HCT116 (cell line): ENCODE results near the gene TMEM54. TPM values are rescaled to one million over a fixed set of nuclear protein-coding genes. Genes with fewer than 3 reads are reported as not detected.

Source experiments
- ATAC-seq: fragments of 200-7000 bp; cut with Tn5 transposase; 2 replicates; pipeline ENCODE4 v1.9.1; 2020; ENCODE audit warnings: mild to moderate bottlenecking, moderate library complexity
- BruUV-seq: library from RNA; stranded (reverse); fragments of 400-500 nt; replicated peaks from 2 replicates; lab custom pipeline; 2021; lab: Mats Ljungman, UMichigan
- CTCF ChIA-PET: fragments of 300-600 bp; sonication (Branson Sonifier 250); formaldehyde crosslinking; loops from one replicate; lab custom pipeline; 2021; ENCODE audit warnings: antibody characterized with exemption; lab: Charles Lee
- POLR2A ChIA-PET: fragments of 300-600, 350-600 bp; sonication (Branson Sonifier 250); formaldehyde crosslinking; loops from one replicate; lab custom pipeline; 2021; ENCODE audit warnings: antibody characterized with exemption; lab: Charles Lee
- RAD21 ChIA-PET, 2 experiments: fragments of 300-600 bp; sonication (Branson Sonifier 250); formaldehyde crosslinking; loops; one replicate each; lab custom pipeline; 2023; ENCODE audit warnings: low total read pairs in 2 of 2; ENCODE audit not compliant: uncharacterized antibody in 2 of 2, unreplicated experiment in 2 of 2, low non-redundant PET in 1 of 2; lab: Charles Lee
- DNase-seq: peaks from one replicate; pipeline ENCODE4 v3.0.0-alpha.2; 2010; ENCODE audit warnings: low read depth, low spot score
- H2AFZ ChIP-seq: fragments of 200-600 bp; shearing (Covaris generic), sonication (generic); 2 replicates; pipeline ENCODE4 v1.6.1; 2017; ENCODE audit warnings: low read depth, mixed run types, mixed read lengths, antibody characterized with exemption, low read length; ENCODE audit not compliant: poor library complexity, severe bottlenecking
- H3K27ac ChIP-seq: 2 replicates; pipeline ENCODE4 v1.5.1; 2012; ENCODE audit warnings: low read depth, low read length
- H3K27me3 ChIP-seq: fragments of 200-600 bp; sonication (generic); 2 replicates; pipeline ENCODE4 v1.6.1; 2016; ENCODE audit warnings: mixed run types, low read length, mixed read lengths; ENCODE audit not compliant: insufficient read depth
- H3K36me3 ChIP-seq, 2 experiments: fragments of 200-500 bp in 1 of 2; fragments of 200-600 bp in 1 of 2; sonication (Bioruptor generic) in 1 of 2; sonication (generic) in 1 of 2; 2 replicates each; pipeline versions ENCODE4 v1.5.1 to v1.6.1; 2014 to 2016; ENCODE audit warnings: low read length in 2 of 2, inconsistent platforms in 1 of 2, mixed read lengths in 1 of 2, mixed run types in 1 of 2; ENCODE audit not compliant: insufficient read depth in 2 of 2, control insufficient read depth in 1 of 2
- H3K4me1 ChIP-seq, 2 experiments: fragments of 200-600 bp in 1 of 2; sonication (generic) in 1 of 2; 2 replicates each; pipeline versions ENCODE4 v1.5.1 to v1.6.1; 2012 to 2017; ENCODE audit warnings: low read length in 2 of 2, inconsistent platforms in 1 of 2, mild to moderate bottlenecking in 1 of 2, mixed read lengths in 1 of 2, mixed run types in 1 of 2, moderate library complexity in 1 of 2; ENCODE audit not compliant: insufficient read depth in 2 of 2, control insufficient read depth in 1 of 2
- H3K4me2 ChIP-seq: fragments of 200-600 bp; sonication (generic); 2 replicates; pipeline ENCODE4 v1.6.1; 2017; ENCODE audit warnings: mixed run types, low read length, mixed read lengths
- H3K4me3 ChIP-seq, 2 experiments: fragments of 200-600 bp in 1 of 2; sonication (generic) in 1 of 2; replicated peaks in 1 of 2; 2 replicates each; pipeline ENCODE4 v1.5.1; 2011 to 2016; ENCODE audit warnings: low read length in 2 of 2, control low read depth in 1 of 2, low read depth in 1 of 2, mild to moderate bottlenecking in 1 of 2, mixed read lengths in 1 of 2, mixed run types in 1 of 2
- H3K79me2 ChIP-seq: fragments of 200-600 bp; sonication (generic); 2 replicates; pipeline ENCODE4 v1.6.1; 2017; ENCODE audit warnings: mild to moderate bottlenecking, mixed run types, low read length, moderate library complexity, mixed read lengths; ENCODE audit not compliant: insufficient read depth
- H3K9ac ChIP-seq: fragments of 200-600 bp; sonication (generic); 2 replicates; pipeline ENCODE4 v1.6.1; 2016; ENCODE audit warnings: low read length, mixed read lengths
- H3K9me2 ChIP-seq: fragments of 200-600 bp; sonication (generic), shearing (Covaris generic); 2 replicates; pipeline ENCODE4 v1.6.1; 2017; ENCODE audit warnings: mixed run types, mild to moderate bottlenecking, moderate library complexity; ENCODE audit not compliant: insufficient read depth
- H3K9me3 ChIP-seq, 2 experiments: fragments of 200-500 bp in 1 of 2; fragments of 200-600 bp in 1 of 2; sonication (Bioruptor generic) in 1 of 2; sonication (generic) in 1 of 2; 2 replicates each; pipeline ENCODE4 v1.6.1; 2014 to 2017; ENCODE audit warnings: low read length in 2 of 2, mixed read lengths in 2 of 2, inconsistent platforms in 1 of 2, low read depth in 1 of 2, mild to moderate bottlenecking in 1 of 2, mixed run types in 1 of 2, moderate library complexity in 1 of 2; ENCODE audit not compliant: control insufficient read depth in 1 of 2, insufficient read depth in 1 of 2
- H4K20me1 ChIP-seq: fragments of 200-600 bp; sonication (generic), shearing (Covaris generic); 2 replicates; pipeline ENCODE4 v1.6.1; 2017; ENCODE audit warnings: mixed run types, mild to moderate bottlenecking, moderate library complexity; ENCODE audit not compliant: insufficient read depth
- CEBPB ChIP-seq: IDR thresholded peaks from 2 replicates; pipeline ENCODE4 v1.6.1; 2012; ENCODE audit warnings: low read depth
- EGR1 ChIP-seq: IDR thresholded peaks from 2 replicates; pipeline ENCODE4 v1.6.1; 2012; ENCODE audit warnings: low read depth
- ELF1 ChIP-seq: IDR thresholded peaks from 2 replicates; pipeline ENCODE4 v1.6.1; 2012; ENCODE audit warnings: low read depth, borderline replicate concordance
- EZH2phosphoT487 ChIP-seq: fragments of 200-600 bp; IDR thresholded peaks from 2 replicates; pipeline ENCODE4 v1.6.1; 2018; ENCODE audit warnings: antibody characterized with exemption, borderline replicate concordance
- FOSL1 ChIP-seq: IDR thresholded peaks from 2 replicates; pipeline ENCODE4 v1.6.1; 2012; ENCODE audit warnings: low read depth
- JUND ChIP-seq: IDR thresholded peaks from 2 replicates; pipeline ENCODE4 v1.6.1; 2012
- RAD21 ChIP-seq: IDR thresholded peaks from 2 replicates; pipeline ENCODE4 v1.6.1; 2012; ENCODE audit warnings: low read depth, mild to moderate bottlenecking
- REST ChIP-seq: IDR thresholded peaks from 2 replicates; pipeline ENCODE4 v1.6.1; 2012; ENCODE audit warnings: low read depth
- SRF ChIP-seq: IDR thresholded peaks from 2 replicates; pipeline ENCODE4 v1.6.1; 2012; ENCODE audit warnings: low read depth
- TCF7L2 ChIP-seq: IDR thresholded peaks from 2 replicates; pipeline ENCODE4 v1.7.0; 2011; ENCODE audit warnings: borderline replicate concordance, inconsistent platforms; ENCODE audit not compliant: insufficient read depth, insufficient read length; ENCODE audit errors: extremely low read depth
- YY1 ChIP-seq: IDR thresholded peaks from 2 replicates; pipeline ENCODE4 v1.6.1; 2011; ENCODE audit warnings: low read length, low read depth, moderate library complexity, mild to moderate bottlenecking; ENCODE audit not compliant: insufficient replicate concordance; ENCODE audit errors: extremely low read depth
- ZFX ChIP-seq: fragments of 450-650 bp; IDR thresholded peaks from 2 replicates; pipeline ENCODE4 v1.6.1; 2017
- intact Hi-C: fragments of 100-400 bp; cut with micrococcal nuclease; formaldehyde crosslinking; loops from 2 replicates; pipeline ENCODE4 v1.10.0; 2022
- total RNA-seq: library from RNA; stranded (reverse); gene quantifications from one replicate; pipeline ENCODE4 v1.2.1, GENCODE V29; 2021; ENCODE audit not compliant: unreplicated experiment
- TF ChIP-seq, protein P1 (sequence below): IDR thresholded peaks from 2 replicates; pipeline ENCODE4 v1.6.1; 2011; ENCODE audit warnings: mild to moderate bottlenecking, low read length, moderate library complexity; ENCODE audit not compliant: insufficient replicate concordance; ENCODE audit errors: extremely low read depth

Gene TMEM54
- total RNA-seq, 1 experiment from 2014 or later, result 121 TPM

DNA sequence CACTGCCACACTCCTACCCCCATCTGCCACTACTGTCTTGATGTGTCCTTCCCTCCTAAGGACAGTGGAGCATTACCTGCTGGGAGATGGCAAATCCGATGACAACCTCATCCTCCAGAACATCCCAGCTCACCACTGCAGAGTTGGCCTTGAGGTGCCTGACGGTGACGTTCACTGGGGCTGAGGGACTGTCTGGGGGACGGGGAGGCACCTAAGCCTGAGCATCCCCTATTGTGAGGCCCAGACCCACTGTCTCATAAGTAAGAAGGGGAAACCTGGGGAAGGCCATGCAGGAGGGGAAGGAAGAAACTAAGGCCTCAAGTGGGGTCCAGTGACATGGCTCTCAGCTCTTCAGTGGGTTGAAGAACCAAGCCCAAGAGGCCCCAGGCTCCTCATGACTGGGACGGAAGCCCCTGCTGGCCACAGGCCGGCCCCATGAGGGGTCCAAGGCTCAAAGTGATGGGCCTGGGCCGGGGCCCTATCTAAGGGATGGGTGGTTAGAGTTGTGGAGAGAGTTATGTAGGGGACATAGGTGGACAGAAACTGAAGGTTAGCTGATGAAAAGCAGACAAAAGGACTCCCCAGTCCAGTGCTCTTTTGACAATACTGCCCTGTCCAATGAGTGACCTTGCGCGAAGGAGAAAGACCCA is 32.3 kb downstream of the TMEM54 start (continued):
- TF ChIP-seq EGR1 (no peak), FOSL1 (no peak), ELF1 (no peak), YY1 (no peak), JUND (no peak), CEBPB (no peak)
- TF ChIP-seq, protein P1, sequence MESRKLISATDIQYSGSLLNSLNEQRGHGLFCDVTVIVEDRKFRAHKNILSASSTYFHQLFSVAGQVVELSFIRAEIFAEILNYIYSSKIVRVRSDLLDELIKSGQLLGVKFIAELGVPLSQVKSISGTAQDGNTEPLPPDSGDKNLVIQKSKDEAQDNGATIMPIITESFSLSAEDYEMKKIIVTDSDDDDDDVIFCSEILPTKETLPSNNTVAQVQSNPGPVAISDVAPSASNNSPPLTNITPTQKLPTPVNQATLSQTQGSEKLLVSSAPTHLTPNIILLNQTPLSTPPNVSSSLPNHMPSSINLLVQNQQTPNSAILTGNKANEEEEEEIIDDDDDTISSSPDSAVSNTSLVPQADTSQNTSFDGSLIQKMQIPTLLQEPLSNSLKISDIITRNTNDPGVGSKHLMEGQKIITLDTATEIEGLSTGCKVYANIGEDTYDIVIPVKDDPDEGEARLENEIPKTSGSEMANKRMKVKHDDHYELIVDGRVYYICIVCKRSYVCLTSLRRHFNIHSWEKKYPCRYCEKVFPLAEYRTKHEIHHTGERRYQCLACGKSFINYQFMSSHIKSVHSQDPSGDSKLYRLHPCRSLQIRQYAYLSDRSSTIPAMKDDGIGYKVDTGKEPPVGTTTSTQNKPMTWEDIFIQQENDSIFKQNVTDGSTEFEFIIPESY, result no peak

DNA sequence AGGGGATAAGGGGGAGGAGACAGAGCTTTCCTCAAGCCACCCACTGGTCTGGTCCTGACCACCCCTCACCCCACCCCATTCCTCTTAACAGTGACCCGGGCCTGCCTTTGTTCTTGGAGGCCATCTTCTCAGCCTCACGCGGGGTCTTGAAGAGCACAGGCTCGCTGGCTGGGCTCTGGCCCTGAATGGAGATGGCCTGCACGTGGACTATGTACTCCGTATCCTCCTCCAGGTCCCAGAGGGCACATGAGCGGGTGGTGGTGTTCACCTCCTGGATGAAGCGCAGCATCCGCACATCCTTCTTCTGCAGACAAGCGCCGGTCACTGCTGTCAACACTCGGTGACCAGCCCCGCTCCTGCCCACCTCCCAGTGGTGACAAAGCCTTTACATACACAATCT is 33.1 kb downstream of the TMEM54 start:
- RAD21 ChIA-PET, result no interaction called here
- no peak for ATAC-seq
- Histone ChIP-seq H3K79me2 (no peaks in the 10 kb centered on the region), H3K4me2 (no peak overlapping the region), H3K4me1 (0 out of 4 replicates have a peak, but pooled peaks cover 2 to 3% of the 10 kb centered on the region in 2 experiments), H3K27ac (no peak overlapping the region), H3K27me3 (no peaks in the 10 kb centered on the region), H3K9me2 (no peaks in the 10 kb centered on the region), H3K36me3 (no peaks in the 10 kb centered on the region), H3K9me3 (no peaks in the 10 kb centered on the region), H3K9ac (no peak overlapping the region), H3K4me3 (no peak overlapping the region), H4K20me1 (no peaks in the 10 kb centered on the region), H2AFZ (no peak overlapping the region)
- CTCF ChIA-PET, result no interaction called here
- no peak for DNase-seq
- intact Hi-C loops, result no loop called here
- POLR2A ChIA-PET, result no interaction called here
- BruUV-seq, result no TSS peak
- TF ChIP-seq REST (no peak), FOSL1 (no peak), SRF (no peak), RAD21 (no peak), EZH2phosphoT487 (no peak), ELF1 (no peak), TCF7L2 (no peak), ZFX (no peak), CEBPB (no peak)
